ENCODE measurements around the gene CCDC197. TPM values are rescaled to one million over a fixed set of nuclear protein-coding genes. Genes with fewer than 3 reads are reported as not detected.

CCDC197 gene
- total RNA-seq, 2 donors from 2014 or later = not detected

GRCh38 chr14:93970965-93971634 is 26.0 kb upstream of the CCDC197 start:
- H3K27ac Mint-ChIP-seq = no peak overlapping the region
- peak; percentile 1 for TF ChIP-seq CTCF (conservative IDR thresholded peaks at IDR 0.05)
- no peaks in the 10 kb centered on the region for H3K36me3 Mint-ChIP-seq (ENCODE audit: low read depth)
- no peak overlapping the region for H3K4me3 ChIP-seq (ENCODE audit: low read length)
- peaks cover 9% of the 10 kb centered on the region for H3K27me3 Mint-ChIP-seq (ENCODE audit: insufficient read depth)
- 86 to 88% methylated on average over 11 to 15 of the region's 15 CpGs for WGBS, 2 experiments (ENCODE audit: insufficient coverage in 1 of 2, insufficient read length in 1 of 2)
- DNase-seq = no peak
- no peaks in the 10 kb centered on the region for H3K4me1 Mint-ChIP-seq
- no peaks in the 10 kb centered on the region for H3K27me3 ChIP-seq (ENCODE audit: control insufficient read depth, insufficient read depth, low read length, poor library complexity, severe bottlenecking)
- H3K4me3 Mint-ChIP-seq = no peak overlapping the region
- no peak overlapping the region for H3K9ac ChIP-seq (ENCODE audit: extremely low read depth, low read length, poor library complexity, severe bottlenecking)
- H3K27ac ChIP-seq (ENCODE audit: low read depth, low read length) = no peak overlapping the region
- no peaks in the 10 kb centered on the region for H3K36me3 ChIP-seq (ENCODE audit: control insufficient read depth, insufficient read depth, low read length)
- no peaks in the 10 kb centered on the region for H3K9me3 ChIP-seq (ENCODE audit: control insufficient read depth, low read length)
- H3K4me1 ChIP-seq (ENCODE audit: control insufficient read depth, insufficient read depth, low read length) = no peaks in the 10 kb centered on the region
- no peaks in the 10 kb centered on the region for H3K9me3 Mint-ChIP-seq

GRCh38 chr14:93971635-93972027 is 25.5 kb upstream of the CCDC197 start:
- no peaks in the 10 kb centered on the region for H3K27me3 ChIP-seq (ENCODE audit: control insufficient read depth, insufficient read depth, low read length, poor library complexity, severe bottlenecking)
- no peak overlapping the region for H3K27ac ChIP-seq (ENCODE audit: low read depth, low read length)
- Mint-ChIP-seq H3K36me3 (ENCODE audit: low read depth) (no peaks in the 10 kb centered on the region), H3K27ac (no peak overlapping the region), H3K4me1 (no peaks in the 10 kb centered on the region), H3K4me3 (no peak overlapping the region), H3K27me3 (ENCODE audit: insufficient read depth) (peaks cover 9% of the 10 kb centered on the region), H3K9me3 (no peaks in the 10 kb centered on the region)
- no peak overlapping the region for H3K4me3 ChIP-seq (ENCODE audit: low read length)
- no peak overlapping the region for H3K9ac ChIP-seq (ENCODE audit: extremely low read depth, low read length, poor library complexity, severe bottlenecking)
- no CpG with 5 or more reads among the region's 3 CpGs for WGBS, 2 experiments (ENCODE audit: insufficient coverage in 1 of 2, insufficient read length in 1 of 2)
- no peak for TF ChIP-seq CTCF (conservative IDR thresholded peaks at IDR 0.05)
- no peaks in the 10 kb centered on the region for H3K4me1 ChIP-seq (ENCODE audit: control insufficient read depth, insufficient read depth, low read length)
- DNase-seq = no peak
- no peaks in the 10 kb centered on the region for H3K36me3 ChIP-seq (ENCODE audit: control insufficient read depth, insufficient read depth, low read length)
- H3K9me3 ChIP-seq (ENCODE audit: control insufficient read depth, low read length) = no peaks in the 10 kb centered on the region

GRCh38 chr14:93972618-93973205 is 24.4 kb upstream of the CCDC197 start:
- Histone ChIP-seq H3K27me3 (ENCODE audit: control insufficient read depth, insufficient read depth, low read length, poor library complexity, severe bottlenecking) (no peaks in the 10 kb centered on the region), H3K9me3 (ENCODE audit: control insufficient read depth, low read length) (no peaks in the 10 kb centered on the region), H3K4me3 (ENCODE audit: low read length) (no peak overlapping the region), H3K36me3 (ENCODE audit: control insufficient read depth, insufficient read depth, low read length) (no peaks in the 10 kb centered on the region), H3K4me1 (ENCODE audit: control insufficient read depth, insufficient read depth, low read length) (no peaks in the 10 kb centered on the region), H3K27ac (ENCODE audit: low read depth, low read length) (no peak overlapping the region), H3K9ac (ENCODE audit: extremely low read depth, low read length, poor library complexity, severe bottlenecking) (no peak overlapping the region)
- peaks cover 9% of the 10 kb centered on the region for H3K27me3 Mint-ChIP-seq (ENCODE audit: insufficient read depth)
- no peaks in the 10 kb centered on the region for H3K9me3 Mint-ChIP-seq
- H3K4me1 Mint-ChIP-seq = no peaks in the 10 kb centered on the region
- WGBS, 2 experiments (ENCODE audit: insufficient coverage in 1 of 2, insufficient read length in 1 of 2) = 80 to 88% methylated on average over 1 to 6 of the region's 6 CpGs
- H3K4me3 Mint-ChIP-seq = no peak overlapping the region
- no peak for TF ChIP-seq CTCF (conservative IDR thresholded peaks at IDR 0.05)
- no peak overlapping the region for H3K27ac Mint-ChIP-seq
- H3K36me3 Mint-ChIP-seq (ENCODE audit: low read depth) = no peaks in the 10 kb centered on the region
- DNase-seq = no peak
